Peyer's patch (tissue), 4 donors: Measurements from ENCODE around the gene HADHB.

Source experiments
- POLR2A ChIP-seq, 2 donors: fragments of 450-650 bp; IDR thresholded peaks; one replicate each; pipeline ENCODE4 v1.5.1; 2017; ENCODE audit warnings: antibody characterized with exemption in 2 of 2, mild to moderate bottlenecking in 2 of 2, moderate library complexity in 2 of 2
- TF ChIP-seq, protein P1 (sequence below), 6 experiments: fragments of 450-650 bp in 4 of 6; fragments of 200-600 bp in 2 of 6; sonication (generic) in 1 of 6; IDR thresholded peaks; one replicate each; pipeline ENCODE4 v1.5.1; 2017 to 2019; ENCODE audit warnings: antibody characterized with exemption in 6 of 6, mild to moderate bottlenecking in 3 of 6, moderate library complexity in 1 of 6

DNA sequence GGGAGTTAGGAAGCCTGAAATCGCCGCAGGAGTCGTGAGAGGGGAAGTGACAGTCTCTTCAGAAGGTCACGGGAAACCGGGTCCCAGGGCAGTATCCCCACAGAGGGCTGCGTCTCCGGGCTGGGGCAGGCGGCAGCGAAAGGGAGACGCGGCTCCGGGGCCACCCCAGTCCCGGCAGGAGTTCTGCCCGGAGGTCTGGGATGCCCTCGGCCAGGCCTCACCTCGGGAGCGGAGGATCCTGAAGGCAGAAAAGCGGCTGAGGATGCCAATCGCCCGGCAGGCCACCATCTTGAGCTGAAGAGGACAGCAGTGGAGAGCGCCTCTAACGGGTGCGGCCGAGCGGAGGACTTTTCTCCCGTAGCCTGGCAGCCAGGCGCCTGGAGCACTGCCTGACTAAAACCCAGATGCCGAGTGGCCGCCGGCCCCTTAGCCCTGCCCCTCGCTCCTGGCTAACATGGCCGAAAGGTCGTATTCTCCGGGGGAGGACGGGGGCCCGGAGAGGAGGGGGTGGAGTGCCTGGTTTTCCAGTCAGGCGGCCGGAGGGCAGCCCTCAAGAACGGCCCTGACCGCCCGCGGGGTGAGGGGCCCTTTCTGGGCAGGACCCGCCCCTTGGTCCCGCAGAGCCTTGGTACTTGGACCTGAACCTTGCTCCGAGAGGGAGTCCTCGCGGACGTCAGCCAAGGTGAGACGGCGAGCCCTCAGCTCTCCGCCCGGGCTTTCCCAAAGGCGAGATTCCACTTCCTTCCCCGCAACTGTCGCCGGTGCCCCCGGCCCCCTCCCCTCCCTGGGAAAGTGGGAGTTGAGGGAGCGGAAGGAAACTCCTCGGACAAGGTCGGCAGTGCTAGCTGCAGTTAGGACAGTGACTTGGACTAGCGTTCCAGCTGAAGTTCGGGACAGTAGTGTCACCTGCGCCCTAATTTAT, at the start of gene HADHB, which contains the start of gene HADHA:
- TF ChIP-seq, protein P1, sequence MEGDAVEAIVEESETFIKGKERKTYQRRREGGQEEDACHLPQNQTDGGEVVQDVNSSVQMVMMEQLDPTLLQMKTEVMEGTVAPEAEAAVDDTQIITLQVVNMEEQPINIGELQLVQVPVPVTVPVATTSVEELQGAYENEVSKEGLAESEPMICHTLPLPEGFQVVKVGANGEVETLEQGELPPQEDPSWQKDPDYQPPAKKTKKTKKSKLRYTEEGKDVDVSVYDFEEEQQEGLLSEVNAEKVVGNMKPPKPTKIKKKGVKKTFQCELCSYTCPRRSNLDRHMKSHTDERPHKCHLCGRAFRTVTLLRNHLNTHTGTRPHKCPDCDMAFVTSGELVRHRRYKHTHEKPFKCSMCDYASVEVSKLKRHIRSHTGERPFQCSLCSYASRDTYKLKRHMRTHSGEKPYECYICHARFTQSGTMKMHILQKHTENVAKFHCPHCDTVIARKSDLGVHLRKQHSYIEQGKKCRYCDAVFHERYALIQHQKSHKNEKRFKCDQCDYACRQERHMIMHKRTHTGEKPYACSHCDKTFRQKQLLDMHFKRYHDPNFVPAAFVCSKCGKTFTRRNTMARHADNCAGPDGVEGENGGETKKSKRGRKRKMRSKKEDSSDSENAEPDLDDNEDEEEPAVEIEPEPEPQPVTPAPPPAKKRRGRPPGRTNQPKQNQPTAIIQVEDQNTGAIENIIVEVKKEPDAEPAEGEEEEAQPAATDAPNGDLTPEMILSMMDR (IDR thresholded peaks at IDR 0.05): peak in 4 of 6 experiments; percentile 9 to 44 (median 28)
- TF ChIP-seq POLR2A (IDR thresholded peaks at IDR 0.05): peak; percentile 79 to 83
